Panc1 (cell line): ENCODE data around the gene SP110. TPM values are rescaled to one million over a fixed set of nuclear protein-coding genes. Genes with fewer than 3 reads are reported as not detected.
A peak's percentile ranks its signal among the peaks of the same experiment; 100 is the strongest.

ENCODE experiments used
- ATAC-seq: fragments of 200-7000 bp; cut with Tn5 transposase; 2 replicates; pipeline ENCODE4 v1.9.1; 2020; ENCODE audit warnings: mild to moderate bottlenecking, moderate library complexity
- BruUV-seq: library from RNA; stranded (reverse); fragments of 400-500 nt; replicated peaks from 2 replicates; lab custom pipeline; 2021; lab: Mats Ljungman, UMichigan
- CTCF ChIA-PET: fragments of 300-600 bp; sonication (Branson Sonifier 250); formaldehyde crosslinking; loops from one replicate; lab custom pipeline; 2022; ENCODE audit warnings: antibody characterized with exemption; lab: Charles Lee
- POLR2A ChIA-PET: fragments of 300-600 bp; sonication (Branson Sonifier 250); formaldehyde crosslinking; loops from one replicate; lab custom pipeline; 2022; ENCODE audit warnings: antibody characterized with exemption; lab: Charles Lee
- DNase-seq: peaks from one replicate; pipeline ENCODE4 v3.0.0-alpha.2; 2010; ENCODE audit warnings: low read depth, low spot score
- H3K27ac ChIP-seq: 2 replicates; pipeline ENCODE4 v1.5.1; 2011; ENCODE audit warnings: mild to moderate bottlenecking, low read length, inconsistent platforms
- H3K27me3 ChIP-seq: fragments of 200-500 bp; sonication (Bioruptor generic); 2 replicates; pipeline ENCODE4 v1.6.0; 2014; ENCODE audit warnings: low read length, inconsistent platforms; ENCODE audit not compliant: control insufficient read depth, insufficient read depth
- H3K36me3 ChIP-seq: fragments of 200-500 bp; sonication (Bioruptor generic); 2 replicates; pipeline ENCODE4 v1.5.1; 2014; ENCODE audit warnings: inconsistent platforms, mild to moderate bottlenecking, low read length, moderate library complexity; ENCODE audit not compliant: control insufficient read depth, insufficient read depth
- H3K4me1 ChIP-seq: 2 replicates; pipeline ENCODE4 v1.5.1; 2011; ENCODE audit warnings: inconsistent platforms, mild to moderate bottlenecking, low read length, moderate library complexity; ENCODE audit not compliant: control insufficient read depth, insufficient read depth
- H3K4me3 ChIP-seq, 2 experiments: 2 replicates each; pipeline ENCODE4 v1.5.1; 2011 to 2012; ENCODE audit warnings: low read depth in 2 of 2, low read length in 2 of 2, mild to moderate bottlenecking in 2 of 2, inconsistent platforms in 1 of 2, moderate library complexity in 1 of 2
- H3K9me3 ChIP-seq: fragments of 200-500 bp; sonication (Bioruptor generic); 2 replicates; pipeline ENCODE4 v1.5.1; 2014; ENCODE audit warnings: low read depth, mild to moderate bottlenecking, inconsistent platforms, low read length, moderate library complexity; ENCODE audit not compliant: control insufficient read depth, insufficient read depth
- CTCF ChIP-seq: fragments of 450-650 bp; IDR thresholded peaks from 2 replicates; pipeline ENCODE4 v1.5.1; 2017; ENCODE audit warnings: mild to moderate bottlenecking
- POLR2AphosphoS5 ChIP-seq: IDR thresholded peaks from 2 replicates; pipeline ENCODE4 v1.6.1; 2012; ENCODE audit warnings: mild to moderate bottlenecking, low read depth, low read length, moderate library complexity
- REST ChIP-seq, 2 experiments: IDR thresholded peaks; 2 replicates each; pipeline ENCODE4 v1.6.1; 2011 to 2012; ENCODE audit warnings: low read depth in 2 of 2, control low read depth in 1 of 2, low read length in 1 of 2, mild to moderate bottlenecking in 1 of 2, moderate library complexity in 1 of 2; ENCODE audit not compliant: insufficient read depth in 1 of 2
- SIN3A ChIP-seq: IDR thresholded peaks from 2 replicates; pipeline ENCODE4 v1.6.1; 2012; ENCODE audit warnings: low read depth, mild to moderate bottlenecking, low read length, moderate library complexity, borderline replicate concordance; ENCODE audit not compliant: insufficient read depth
- TCF7L2 ChIP-seq: IDR thresholded peaks from 2 replicates; pipeline ENCODE4 v1.6.1; 2011; ENCODE audit warnings: mild to moderate bottlenecking, low read depth, low read length, inconsistent platforms
- in situ Hi-C: cut with HindIII; loops from 2 replicates; pipeline ENCODE4 v1.10.0; 2016; ENCODE audit warnings: low sequenced_read_pairs, low pct_unique_long_range_greater_than_20kb
- intact Hi-C: fragments of 100-400 bp; cut with micrococcal nuclease; formaldehyde crosslinking; loops from one replicate; pipeline ENCODE4 v1.10.0; 2022; ENCODE audit not compliant: unreplicated experiment
- total RNA-seq: library from RNA; stranded (reverse); gene quantifications from one replicate; pipeline ENCODE4 v1.2.1, GENCODE V29; 2021; ENCODE audit not compliant: unreplicated experiment

Gene SP110
- total RNA-seq, 1 experiment from 2014 or later = 6.2 TPM

- CTCF ChIA-PET = interaction anchor here (0.6 kb wide), 1 partner anchor 29 kb away, joined by 3 read pairs; no protein-coding TSS in a partner anchor
- H3K27ac ChIP-seq = peak overlapping the region; percentile 64
- POLR2A ChIA-PET = no interaction called here
Measured at GRCh38 chr2:230130668-230131364, 89.0 kb downstream of the SP110 start.

GRCh38 chr2:230129343-230129742, 90.4 kb downstream of the SP110 start:
- no peak for TF ChIP-seq REST (IDR thresholded peaks at IDR 0.05; ENCODE audit: insufficient read depth in 1 of 2, low read depth in 2 of 2, low read length in 1 of 2)
- TF ChIP-seq TCF7L2 = no peak
- TF ChIP-seq CTCF = no peak
- no peak for TF ChIP-seq SIN3A
- TF ChIP-seq POLR2AphosphoS5 = no peak
- CTCF ChIA-PET = no interaction called here
- in situ Hi-C loops = no loop called here
- POLR2A ChIA-PET = no interaction called here
- ATAC-seq (no peak), DNase-seq (no peak)
- H3K27me3 ChIP-seq = no peaks in the 10 kb centered on the region
- H3K4me1 ChIP-seq = peaks cover 9% of the 10 kb centered on the region
- H3K9me3 ChIP-seq = no peaks in the 10 kb centered on the region
- no TSS peak for BruUV-seq
- H3K36me3 ChIP-seq = no peaks in the 10 kb centered on the region
- H3K4me3 ChIP-seq = no peak overlapping the region; a peak in 1 of 4 replicates
- no peak overlapping the region for H3K27ac ChIP-seq
- intact Hi-C loops = no loop called here

More at GRCh38 chr2:230130668-230131364, 89.0 kb downstream of the SP110 start:
- intact Hi-C loops (no loop called here), in situ Hi-C loops (no loop called here)
- no TSS peak for BruUV-seq
- peaks cover 9% of the 10 kb centered on the region for H3K4me1 ChIP-seq
- H3K4me3 ChIP-seq = peak overlapping the region in 1 of 2 experiments; percentile 21; a peak in 2 of 4 replicates
- no peaks in the 10 kb centered on the region for H3K27me3 ChIP-seq
- DNase-seq (peak; percentile 61), ATAC-seq (peak; percentile 83)
- no peak for TF ChIP-seq SIN3A
- no peak for TF ChIP-seq CTCF
- TF ChIP-seq REST (IDR thresholded peaks at IDR 0.05; ENCODE audit: insufficient read depth in 1 of 2, low read depth in 2 of 2, low read length in 1 of 2) = no peak
- no peak for TF ChIP-seq POLR2AphosphoS5
- no peak for TF ChIP-seq TCF7L2
- H3K9me3 ChIP-seq = no peaks in the 10 kb centered on the region
- no peaks in the 10 kb centered on the region for H3K36me3 ChIP-seq
